Peyer's patch (tissue), 4 donors: ENCODE data around the gene MED8.

Experiments
- CTCF ChIP-seq, 6 experiments: fragments of 450-650 bp in 4 of 6; fragments of 200-600 bp in 2 of 6; sonication (generic) in 1 of 6; IDR thresholded peaks; one replicate each; pipeline ENCODE4 v1.5.1; 2017 to 2019; ENCODE audit warnings: antibody characterized with exemption in 6 of 6, mild to moderate bottlenecking in 3 of 6, moderate library complexity in 1 of 6
- POLR2A ChIP-seq, 2 donors: fragments of 450-650 bp; IDR thresholded peaks; one replicate each; pipeline ENCODE4 v1.5.1; 2017; ENCODE audit warnings: antibody characterized with exemption in 2 of 2, mild to moderate bottlenecking in 2 of 2, moderate library complexity in 2 of 2

GRCh38 chr1:43404353-43404752 lies 14.8 kb upstream of the MED8 start:
- TF ChIP-seq CTCF (IDR thresholded peaks at IDR 0.05): no peak
- TF ChIP-seq POLR2A (IDR thresholded peaks at IDR 0.05): no peak
